GM19035 (cell line): ENCODE data around the gene NPAS2.

Experiments
- ATAC-seq: cut with Tn5 transposase; IDR thresholded peaks from one replicate; pipeline ENCODE4 v1.9.1; 2021; ENCODE audit not compliant: unreplicated experiment

NPAS2 gene

DNA sequence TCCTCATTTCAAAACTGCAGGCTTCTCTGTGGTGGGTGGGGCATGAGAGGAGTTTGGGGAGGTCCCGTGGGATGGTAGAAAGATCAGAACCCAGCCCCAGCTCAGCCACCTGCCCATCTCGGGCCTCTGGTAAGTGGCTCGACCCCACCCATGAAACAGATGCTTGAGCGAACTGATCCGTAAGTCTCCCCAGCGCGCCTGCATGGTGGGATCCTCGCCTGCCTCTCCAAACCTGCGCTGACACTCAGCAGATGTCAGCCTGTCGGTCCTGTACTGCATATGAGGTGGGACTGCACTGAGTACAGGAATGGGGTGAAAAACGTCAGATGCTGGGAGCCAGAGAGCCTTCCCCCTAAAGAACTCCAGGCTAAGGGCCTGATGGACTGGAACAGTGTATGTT lies 166.2 kb downstream of the NPAS2 start:
- no peak for ATAC-seq

DNA sequence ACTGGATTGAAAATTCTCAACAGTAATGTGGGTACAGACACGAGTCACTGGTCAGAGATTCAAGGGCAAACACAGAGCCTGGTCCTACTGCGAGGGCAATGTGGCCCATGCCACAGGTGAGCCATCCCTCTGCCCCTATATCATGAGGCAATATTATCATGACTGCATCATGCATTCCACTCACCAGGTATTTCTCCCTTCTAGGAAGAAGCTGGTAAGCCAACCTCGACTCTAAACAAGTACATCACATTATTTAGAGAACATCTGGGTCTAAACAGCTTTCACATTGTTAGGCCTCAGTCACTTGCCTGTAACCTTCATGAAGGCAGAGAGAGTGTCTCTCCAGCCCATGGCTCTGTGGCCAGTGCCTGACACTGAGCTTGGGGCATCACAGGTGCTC lies 167.6 kb downstream of the NPAS2 start:
- no peak for ATAC-seq

DNA sequence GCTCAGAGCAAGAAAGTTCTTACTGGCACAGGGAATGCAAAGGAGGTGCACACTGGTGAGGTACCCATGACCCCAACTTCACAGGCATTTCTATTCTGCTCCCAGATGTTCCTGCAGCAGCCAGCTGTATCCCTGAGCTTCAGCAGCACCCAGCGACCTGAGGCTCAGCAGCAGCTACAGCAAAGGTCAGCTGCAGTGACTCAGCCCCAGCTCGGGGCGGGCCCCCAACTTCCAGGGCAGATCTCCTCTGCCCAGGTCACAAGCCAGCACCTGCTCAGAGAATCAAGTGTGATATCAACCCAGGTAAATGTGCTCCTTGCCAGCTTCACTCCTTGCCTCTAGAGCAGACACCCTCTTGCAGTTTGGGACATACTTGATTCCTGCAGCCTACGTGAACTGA lies 168.0 kb downstream of the NPAS2 start:
- ATAC-seq, result no peak

DNA sequence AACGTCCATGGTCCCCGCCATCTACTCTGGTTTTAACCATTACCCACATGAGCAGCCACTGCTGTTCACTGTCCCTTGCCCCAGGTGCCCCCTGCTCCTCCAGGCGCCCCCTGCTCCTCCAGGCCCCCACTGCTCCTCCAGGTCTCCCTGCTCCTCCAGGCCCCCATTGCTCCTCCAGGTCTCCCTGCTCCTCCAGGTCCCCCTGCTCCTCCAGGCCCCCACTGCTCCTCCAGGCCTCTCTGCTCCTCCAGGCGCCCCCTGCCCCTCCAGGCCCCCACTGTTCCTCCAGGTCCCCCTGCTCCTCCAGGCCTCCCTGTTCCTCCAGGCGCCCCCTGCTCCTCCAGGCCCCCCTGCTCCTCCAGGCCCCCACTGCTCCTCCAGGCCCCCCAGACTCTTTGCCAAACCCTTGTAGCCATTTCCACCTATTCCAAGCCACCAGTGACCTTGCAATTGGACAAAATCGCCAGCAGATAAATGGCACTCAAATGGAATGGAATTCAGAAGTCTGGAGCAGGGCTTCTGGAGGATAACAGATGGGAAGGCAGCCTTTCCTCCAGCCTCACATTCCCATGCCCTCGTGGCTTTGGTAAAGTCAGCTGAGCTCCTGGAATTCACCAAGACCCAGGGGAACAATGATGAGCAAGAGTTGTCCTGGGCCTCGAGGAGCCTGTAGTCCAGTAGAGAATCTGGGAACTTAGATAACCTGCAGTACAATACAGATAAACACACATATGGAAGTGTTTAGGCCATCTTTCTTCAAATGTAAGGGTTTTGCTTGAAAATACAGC lies 168.9 kb downstream of the NPAS2 start:
- ATAC-seq, result no peak

DNA sequence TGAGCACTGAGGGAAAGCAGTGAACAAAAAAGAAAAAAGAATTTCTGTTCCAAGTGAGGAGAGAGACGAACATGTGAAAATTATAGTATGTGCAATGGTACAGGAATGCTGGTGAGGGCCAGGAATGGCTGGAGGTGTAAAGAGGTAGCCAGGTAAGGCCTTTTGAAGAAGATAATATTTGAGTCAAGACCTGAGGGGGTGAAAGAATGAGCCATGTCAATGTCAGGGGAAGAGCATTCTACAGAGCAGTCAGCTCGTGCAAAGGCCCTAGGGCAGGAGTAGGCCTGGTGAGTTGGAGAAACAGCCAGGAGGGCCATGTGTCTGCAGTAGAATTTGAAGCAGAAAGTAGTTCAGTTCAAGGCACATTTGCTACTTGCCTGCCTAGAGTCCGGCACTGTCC lies 169.7 kb downstream of the NPAS2 start:
- ATAC-seq, result no peak

- no peak for ATAC-seq
Measured at GRCh38 chr2:100990166-100990565, 170.2 kb downstream of the NPAS2 start.

- ATAC-seq, result no peak
Measured at GRCh38 chr2:100990650-100991403, 170.9 kb downstream of the NPAS2 start.

- no peak for ATAC-seq
Measured at GRCh38 chr2:100991404-100991773, 171.4 kb downstream of the NPAS2 start.

GRCh38 chr2:100992262-100992661 lies 172.3 kb downstream of the NPAS2 start:
- no peak for ATAC-seq

- ATAC-seq, result no peak
Measured at GRCh38 chr2:100993294-100993693, 173.4 kb downstream of the NPAS2 start.

GRCh38 chr2:100995309-100996075 lies 175.6 kb downstream of the NPAS2 start:
- no peak for ATAC-seq

DNA sequence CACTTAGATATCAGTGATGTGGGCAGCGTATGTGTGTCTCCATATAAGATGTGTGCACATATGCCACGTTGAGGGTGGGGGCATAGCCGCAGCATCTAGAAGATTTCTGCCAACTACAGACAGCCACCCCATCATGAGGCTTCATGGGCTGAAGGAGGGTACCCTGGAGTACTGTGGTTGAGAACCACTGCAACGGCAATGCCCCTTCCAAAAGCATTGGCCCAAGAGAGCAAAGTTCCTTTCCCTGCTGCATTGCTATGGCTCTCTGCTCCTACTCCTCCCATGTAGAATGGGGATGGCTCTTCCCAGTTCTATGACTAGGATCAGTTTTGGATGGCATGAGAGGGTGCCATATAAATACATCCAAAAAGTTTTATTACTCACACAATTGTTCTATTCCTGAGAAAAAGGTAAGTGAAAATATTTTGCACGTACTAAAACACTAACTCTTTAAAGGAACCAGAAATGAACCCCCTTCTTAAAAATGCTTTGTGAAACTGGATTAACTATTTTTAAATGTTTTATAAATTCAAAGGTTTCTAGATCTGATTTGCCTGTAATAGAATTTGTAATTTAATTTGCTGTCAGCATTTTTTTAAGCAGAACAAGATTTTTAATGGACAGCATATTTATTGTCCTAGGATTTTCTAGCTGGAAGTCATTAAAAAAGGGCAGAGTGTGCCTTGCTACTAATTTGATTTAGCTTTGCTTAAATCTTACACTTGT lies 177.7 kb downstream of the NPAS2 start:
- ATAC-seq, result no peak

DNA sequence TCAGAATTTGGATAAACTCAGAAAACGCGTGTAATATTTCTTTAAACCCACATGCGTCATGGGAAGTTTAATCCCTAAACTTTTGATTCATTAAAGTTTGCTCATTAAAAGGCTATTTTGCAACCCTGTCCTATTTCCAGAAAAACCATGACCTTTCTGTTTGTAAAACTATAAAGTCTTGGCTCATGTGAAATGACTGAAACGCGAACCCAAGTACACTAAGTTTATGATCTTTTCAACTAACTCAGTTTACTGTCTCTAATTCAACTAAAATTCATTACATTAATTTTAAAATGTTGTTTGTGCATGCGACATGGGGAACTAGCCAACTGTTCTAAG lies 178.3 kb downstream of the NPAS2 start:
- ATAC-seq, result no peak

DNA sequence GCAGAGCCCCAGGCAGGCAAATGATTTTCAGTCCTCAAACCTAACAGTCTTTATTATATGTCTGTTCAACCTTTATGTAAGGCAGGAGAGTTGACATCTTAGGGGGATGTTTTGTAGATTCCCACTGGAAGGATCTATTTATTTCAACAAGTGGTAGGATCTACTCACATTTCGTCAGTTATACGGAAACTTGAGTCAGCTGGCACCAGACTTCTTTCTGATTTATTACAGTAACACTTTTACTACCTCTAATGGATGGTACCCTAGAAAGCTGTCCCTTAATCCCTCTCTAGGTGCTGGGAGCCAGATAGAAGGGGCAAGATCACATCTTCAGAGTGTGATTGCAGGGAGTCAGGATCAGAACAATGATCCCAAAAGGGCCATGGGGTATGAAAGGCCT lies 180.1 kb downstream of the NPAS2 start:
- ATAC-seq, result no peak

GRCh38 chr2:101001691-101002561 lies 182.0 kb downstream of the NPAS2 start, which contains the start of gene RPL31:
Gene RPL31, plus strand, starts transcription at chr2:101002289. Its CDS starts 413 bp downstream, at chr2:101002702.
- ATAC-seq, result peak; percentile 94

DNA sequence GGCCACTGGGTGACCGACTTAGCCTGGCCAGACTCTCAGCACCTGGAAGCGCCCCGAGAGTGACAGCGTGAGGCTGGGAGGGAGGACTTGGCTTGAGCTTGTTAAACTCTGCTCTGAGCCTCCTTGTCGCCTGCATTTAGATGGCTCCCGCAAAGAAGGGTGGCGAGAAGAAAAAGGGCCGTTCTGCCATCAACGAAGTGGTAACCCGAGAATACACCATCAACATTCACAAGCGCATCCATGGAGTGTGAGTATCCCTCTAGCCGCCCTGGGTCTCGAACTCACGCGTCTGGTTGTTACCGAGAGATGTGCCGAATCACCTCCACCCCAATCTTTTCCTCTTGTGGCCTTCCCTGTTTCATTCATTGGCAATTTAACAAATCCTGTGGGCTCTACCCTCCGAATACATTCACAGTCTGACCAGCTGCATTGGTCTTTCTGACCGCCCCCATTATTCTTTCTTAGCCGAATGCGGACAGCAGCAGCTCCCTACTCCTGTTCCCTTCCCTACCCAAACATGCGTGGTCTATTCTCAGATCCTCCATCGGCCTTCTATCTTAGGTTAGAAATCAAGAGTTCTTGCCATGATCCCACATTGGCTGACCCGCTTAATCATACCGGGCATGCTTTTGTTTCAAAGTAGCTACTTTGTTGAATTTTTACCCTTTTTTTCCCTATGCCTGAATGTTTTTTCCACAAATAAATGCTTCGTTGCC lies 182.8 kb downstream of the NPAS2 start:
- ATAC-seq, result no peak

- ATAC-seq, result no peak
Measured at GRCh38 chr2:101003278-101003775, 183.4 kb downstream of the NPAS2 start.

- ATAC-seq, result no peak
Measured at GRCh38 chr2:101004620-101005325, 184.8 kb downstream of the NPAS2 start.
